ENCODE results near the gene ADGRA3. TPM values are rescaled to one million over a fixed set of nuclear protein-coding genes. Genes with fewer than 3 reads are reported as not detected.

The ADGRA3 gene
- polyA plus RNA-seq, 3 donors: 0.07 TPM; not detected in 2

DNA sequence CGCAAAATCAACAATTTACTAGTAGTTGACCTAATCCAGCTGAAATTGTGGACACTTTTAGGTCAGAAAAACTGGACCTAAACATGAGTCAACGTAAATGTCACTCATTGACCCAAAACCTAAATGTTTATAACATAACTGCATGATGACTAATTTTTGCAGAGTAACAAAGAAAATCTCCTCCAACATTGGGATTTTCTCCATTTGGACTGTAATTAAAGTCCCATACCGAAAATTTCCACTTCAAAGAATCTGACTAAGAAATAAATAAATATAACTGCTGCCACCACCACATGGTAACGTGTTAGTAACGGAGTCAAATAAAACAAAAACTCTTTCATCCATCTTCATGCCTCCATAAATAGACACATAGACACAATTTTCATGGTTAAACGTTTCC, 1.9 kb downstream of the ADGRA3 start:
- Mint-ChIP-seq H3K9me3 (peaks cover 0 to 3% (median 0%) of the 10 kb centered on the region in 7 donors), H3K4me1 (peaks cover 16% of the 10 kb centered on the region), H3K4me3 (peak overlapping the region in 1 of 2 donors; percentile 49), H3K27ac (no peak overlapping the region), H3K36me3 (no peaks in the 10 kb centered on the region), H3K27me3 (ENCODE audit: low read depth in 3 of 3) (peaks cover 20 to 30% (median 27%) of the 10 kb centered on the region in 3 donors)
- Histone ChIP-seq H3K9me3 (replicated peaks in 1 of 2; ENCODE audit: control insufficient read depth in 1 of 2, insufficient read depth in 1 of 2, low read length in 2 of 2) (no peaks in the 10 kb centered on the region), H3K27ac (ENCODE audit: low read depth in 1 of 2, low read length in 2 of 2) (no peak overlapping the region), H4K20me1 (ENCODE audit: insufficient read depth, low read length) (no peaks in the 10 kb centered on the region), H3K4me1 (ENCODE audit: control insufficient read depth in 1 of 2, insufficient read depth in 2 of 2, low read length in 2 of 2) (peaks cover 9 to 17% of the 10 kb centered on the region in 2 donors), H3K36me3 (replicated peaks in 1 of 2; ENCODE audit: control insufficient read depth in 1 of 2, insufficient read depth in 2 of 2, low read length in 2 of 2) (no peaks in the 10 kb centered on the region), H2AFZ (ENCODE audit: insufficient read depth, low read depth, low read length, poor library complexity, severe bottlenecking) (no peak overlapping the region), H3K27me3 (ENCODE audit: control insufficient read depth in 2 of 2, insufficient read depth in 2 of 2, low read length in 2 of 2) (peaks cover 13 to 24% of the 10 kb centered on the region in 2 donors), H3K4me3 (replicated peaks in 1 of 3; ENCODE audit: low read depth in 2 of 3, low read length in 3 of 3) (no peak overlapping the region), H3K4me2 (replicated peaks; ENCODE audit: extremely low read depth, low read length, poor library complexity, severe bottlenecking) (no peak overlapping the region), H3K9ac (ENCODE audit: insufficient read depth, low read length, poor library complexity, severe bottlenecking) (no peak overlapping the region), H3K79me2 (ENCODE audit: insufficient read depth, low read length) (no peaks in the 10 kb centered on the region)
- intact Hi-C loops (cut with micrococcal nuclease): no loop called here
- WGBS (ENCODE audit: insufficient coverage): 100% methylated on average over 2 of the region's 6 CpGs
- DNase-seq: no peak
- TF ChIP-seq, protein P1, sequence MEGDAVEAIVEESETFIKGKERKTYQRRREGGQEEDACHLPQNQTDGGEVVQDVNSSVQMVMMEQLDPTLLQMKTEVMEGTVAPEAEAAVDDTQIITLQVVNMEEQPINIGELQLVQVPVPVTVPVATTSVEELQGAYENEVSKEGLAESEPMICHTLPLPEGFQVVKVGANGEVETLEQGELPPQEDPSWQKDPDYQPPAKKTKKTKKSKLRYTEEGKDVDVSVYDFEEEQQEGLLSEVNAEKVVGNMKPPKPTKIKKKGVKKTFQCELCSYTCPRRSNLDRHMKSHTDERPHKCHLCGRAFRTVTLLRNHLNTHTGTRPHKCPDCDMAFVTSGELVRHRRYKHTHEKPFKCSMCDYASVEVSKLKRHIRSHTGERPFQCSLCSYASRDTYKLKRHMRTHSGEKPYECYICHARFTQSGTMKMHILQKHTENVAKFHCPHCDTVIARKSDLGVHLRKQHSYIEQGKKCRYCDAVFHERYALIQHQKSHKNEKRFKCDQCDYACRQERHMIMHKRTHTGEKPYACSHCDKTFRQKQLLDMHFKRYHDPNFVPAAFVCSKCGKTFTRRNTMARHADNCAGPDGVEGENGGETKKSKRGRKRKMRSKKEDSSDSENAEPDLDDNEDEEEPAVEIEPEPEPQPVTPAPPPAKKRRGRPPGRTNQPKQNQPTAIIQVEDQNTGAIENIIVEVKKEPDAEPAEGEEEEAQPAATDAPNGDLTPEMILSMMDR (IDR thresholded peaks at IDR 0.05): no peak

DNA sequence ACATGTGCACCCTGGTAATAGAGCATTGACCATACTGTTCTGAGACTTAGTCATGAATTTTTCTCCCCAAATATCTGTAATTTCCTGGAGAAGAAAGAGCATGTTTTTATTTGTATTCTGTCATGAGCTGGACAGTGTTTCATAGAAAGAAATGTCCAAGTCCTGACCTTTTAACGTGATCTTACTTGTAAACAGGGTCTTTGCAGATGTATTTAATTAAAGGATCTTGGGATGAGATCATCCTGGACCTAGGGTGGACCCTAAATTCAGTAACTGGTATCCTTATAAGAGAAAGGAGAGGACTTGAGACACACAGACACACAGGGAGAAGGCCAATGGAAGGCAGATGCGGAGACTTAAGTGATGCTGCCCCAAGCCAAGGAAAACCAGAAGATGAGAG, 3.6 kb downstream of the ADGRA3 start:
- no peak overlapping the region for H3K9ac ChIP-seq (ENCODE audit: insufficient read depth, low read length, poor library complexity, severe bottlenecking)
- Mint-ChIP-seq H3K27me3 (ENCODE audit: low read depth in 3 of 3) (peaks cover 20 to 30% (median 23%) of the 10 kb centered on the region in 3 donors), H3K27ac (peak overlapping the region in 1 of 7 donors; percentile 5), H3K4me3 (no peak overlapping the region), H3K9me3 (peaks cover 0 to 3% (median 0%) of the 10 kb centered on the region in 7 donors), H3K4me1 (peaks cover 16% of the 10 kb centered on the region), H3K36me3 (no peaks in the 10 kb centered on the region)
- H3K79me2 ChIP-seq (ENCODE audit: insufficient read depth, low read length): no peaks in the 10 kb centered on the region
- H4K20me1 ChIP-seq (ENCODE audit: insufficient read depth, low read length): no peaks in the 10 kb centered on the region
- intact Hi-C loops (cut with micrococcal nuclease): no loop called here
- no peak for DNase-seq
- TF ChIP-seq, protein P1 (IDR thresholded peaks at IDR 0.05): no peak
- H3K4me1 ChIP-seq (ENCODE audit: control insufficient read depth in 1 of 2, insufficient read depth in 2 of 2, low read length in 2 of 2): peaks cover 9 to 17% of the 10 kb centered on the region in 2 donors
- H3K4me3 ChIP-seq (replicated peaks in 1 of 3; ENCODE audit: low read depth in 2 of 3, low read length in 3 of 3): no peak overlapping the region
- no peak overlapping the region for H3K4me2 ChIP-seq (replicated peaks; ENCODE audit: extremely low read depth, low read length, poor library complexity, severe bottlenecking)
- WGBS (ENCODE audit: insufficient coverage): 83% methylated on average over 2 of the region's 2 CpGs
- no peak overlapping the region for H2AFZ ChIP-seq (ENCODE audit: insufficient read depth, low read depth, low read length, poor library complexity, severe bottlenecking)
- H3K36me3 ChIP-seq (replicated peaks in 1 of 2; ENCODE audit: control insufficient read depth in 1 of 2, insufficient read depth in 2 of 2, low read length in 2 of 2): no peaks in the 10 kb centered on the region
- no peaks in the 10 kb centered on the region for H3K9me3 ChIP-seq (replicated peaks in 1 of 2; ENCODE audit: control insufficient read depth in 1 of 2, insufficient read depth in 1 of 2, low read length in 2 of 2)
- H3K27ac ChIP-seq (ENCODE audit: low read depth in 1 of 2, low read length in 2 of 2): no peak overlapping the region
- peaks cover 13 to 24% of the 10 kb centered on the region in 2 donors for H3K27me3 ChIP-seq (ENCODE audit: control insufficient read depth in 2 of 2, insufficient read depth in 2 of 2, low read length in 2 of 2)
